Uterus (tissue), 2 donors: Measurements from ENCODE around the gene TMEM250.

Source experiments
- CTCF ChIP-seq, 4 experiments: fragments of 200-600 bp in 2 of 4; fragments of 450-650 bp in 2 of 4; sonication (generic) in 2 of 4; IDR thresholded peaks; one replicate each; pipeline ENCODE4 v1.5.1; 2016 to 2019; ENCODE audit warnings: antibody characterized with exemption in 4 of 4, mild to moderate bottlenecking in 2 of 4, moderate library complexity in 1 of 4
- POLR2A ChIP-seq, 2 donors: fragments of 450-650 bp; IDR thresholded peaks; one replicate each; pipeline ENCODE4 v1.6.1; 2016; ENCODE audit warnings: antibody characterized with exemption in 2 of 2, mild to moderate bottlenecking in 1 of 2, moderate library complexity in 1 of 2

- TF ChIP-seq CTCF (IDR thresholded peaks at IDR 0.05), result no peak
- no peak for TF ChIP-seq POLR2A (IDR thresholded peaks at IDR 0.05)
Measured at GRCh38 chr9:136138566-136138965, 19.9 kb upstream of the TMEM250 start.
